WTC11 (cell line): ENCODE data around the gene RAB3IL1. TPM values are rescaled to one million over a fixed set of nuclear protein-coding genes. Genes with fewer than 3 reads are reported as not detected.

Experiments
- ATAC-seq: fragments of 200-7000 bp; cut with Tn5 transposase; 2 replicates; pipeline ENCODE4 v1.10.0; 2021; ENCODE audit warnings: mild to moderate bottlenecking, moderate library complexity
- CTCF ChIA-PET: fragments of 300-600 bp; sonication (Branson Sonifier 250); formaldehyde crosslinking; loops from one replicate; lab custom pipeline; 2021; ENCODE audit warnings: antibody characterized with exemption; lab: Charles Lee
- POLR2A ChIA-PET: fragments of 350-600 bp; sonication (Branson Sonifier 250); formaldehyde crosslinking; loops from one replicate; lab custom pipeline; 2021; ENCODE audit warnings: antibody characterized with exemption; lab: Charles Lee
- DNase-seq: peaks from one replicate; pipeline ENCODE4 v3.0.0; 2021; ENCODE audit warnings: low spot score
- H3K27ac Mint-ChIP-seq: 2 replicates; pipeline ENCODE4 v1.8.0; 2021; ENCODE audit warnings: mixed read lengths
- H3K27me3 Mint-ChIP-seq: 2 replicates; pipeline ENCODE4 v1.8.0; 2021; ENCODE audit warnings: low read depth, mild to moderate bottlenecking, moderate library complexity, mixed read lengths
- H3K36me3 Mint-ChIP-seq: 2 replicates; pipeline ENCODE4 v1.8.0; 2021; ENCODE audit warnings: mixed read lengths
- H3K4me1 Mint-ChIP-seq: 2 replicates; pipeline ENCODE4 v1.8.0; 2022; ENCODE audit warnings: mixed read lengths
- H3K4me3 Mint-ChIP-seq: 2 replicates; pipeline ENCODE4 v1.8.0; 2021; ENCODE audit warnings: mild to moderate bottlenecking, moderate library complexity, mixed read lengths
- H3K9me3 Mint-ChIP-seq: 2 replicates; pipeline ENCODE4 v1.8.0; 2021; ENCODE audit warnings: mixed read lengths
- EMX1 ChIP-seq: fragments of 250-450 bp; sonication (Bioruptor Pico); IDR thresholded peaks from 2 replicates; pipeline ENCODE4 v1.8.0; 2021; ENCODE audit warnings: mild to moderate bottlenecking
- ESRRA ChIP-seq: sonication (generic); formaldehyde crosslinking; IDR thresholded peaks from 2 replicates; pipeline ENCODE4 v1.8.1; 2022; ENCODE audit warnings: mild to moderate bottlenecking, missing genetic modification reagents, borderline replicate concordance
- FOXJ3 ChIP-seq: sonication (generic); formaldehyde crosslinking; IDR thresholded peaks from 2 replicates; pipeline ENCODE4 v1.9.0; 2021; ENCODE audit warnings: missing genetic modification reagents, mild to moderate bottlenecking, borderline replicate concordance
- GABPB1 ChIP-seq: sonication (generic); formaldehyde crosslinking; IDR thresholded peaks from 2 replicates; pipeline ENCODE4 v1.8.1; 2023; ENCODE audit warnings: mild to moderate bottlenecking, missing genetic modification reagents
- JAZF1 ChIP-seq: fragments of 250-450 bp; sonication (Bioruptor Pico); IDR thresholded peaks from 2 replicates; pipeline ENCODE4 v1.9.0; 2021; ENCODE audit warnings: moderate library complexity, mild to moderate bottlenecking, inconsistent platforms
- NFE2L1 ChIP-seq: sonication (generic); formaldehyde crosslinking; IDR thresholded peaks from 2 replicates; pipeline ENCODE4 v1.8.1; 2023; ENCODE audit warnings: missing genetic modification reagents
- RORB ChIP-seq: fragments of 250-450 bp; sonication (Bioruptor Pico); IDR thresholded peaks from 2 replicates; pipeline ENCODE4 v1.9.0; 2021; ENCODE audit warnings: mild to moderate bottlenecking
- ZNF232 ChIP-seq: sonication (generic); formaldehyde crosslinking; IDR thresholded peaks from 2 replicates; pipeline ENCODE4 v1.8.0; 2022; ENCODE audit warnings: mild to moderate bottlenecking, missing genetic modification reagents
- ZNF671 ChIP-seq: fragments of 250-450 bp; sonication (Bioruptor Pico); IDR thresholded peaks from 2 replicates; pipeline ENCODE4 v1.8.0; 2021; ENCODE audit warnings: mild to moderate bottlenecking
- total RNA-seq: library from RNA; stranded (reverse); gene quantifications from 3 replicates; pipeline ENCODE4 v1.2.3, GENCODE V29; 2021
- TF ChIP-seq, protein P1 (sequence below): sonication (generic); formaldehyde crosslinking; conservative IDR thresholded peaks from 2 replicates; pipeline ENCODE4 v1.8.1; 2023; ENCODE audit warnings: mild to moderate bottlenecking, low read depth, missing genetic modification reagents, moderate library complexity
- TF ChIP-seq, protein P2 (sequence below): sonication (generic); formaldehyde crosslinking; IDR thresholded peaks from 2 replicates; pipeline ENCODE4 v1.8.0; 2022; ENCODE audit warnings: mild to moderate bottlenecking, missing genetic modification reagents
- TF ChIP-seq, protein P3 (sequence below): fragments of 200-600 bp; IDR thresholded peaks from 2 replicates; pipeline ENCODE4 v1.8.0; 2022; ENCODE audit warnings: antibody characterized with exemption
- TF ChIP-seq, protein P4 (sequence below): sonication (generic); formaldehyde crosslinking; IDR thresholded peaks from 2 replicates; pipeline ENCODE4 v1.8.1; 2023; ENCODE audit warnings: mild to moderate bottlenecking, missing genetic modification reagents, moderate library complexity
- TF ChIP-seq, protein P5 (sequence below): sonication (generic); formaldehyde crosslinking; IDR thresholded peaks from 2 replicates; pipeline ENCODE4 v1.8.1; 2022; ENCODE audit warnings: mild to moderate bottlenecking, missing genetic modification reagents, moderate library complexity, borderline replicate concordance
- TF ChIP-seq, protein P6 (sequence below): fragments of 250-450 bp; sonication (Bioruptor Pico); conservative IDR thresholded peaks from 2 replicates; pipeline ENCODE4 v1.9.0; 2021; ENCODE audit warnings: mild to moderate bottlenecking
- TF ChIP-seq, protein P7 (sequence below): fragments of 250-450 bp; sonication (Bioruptor Pico); IDR thresholded peaks from 2 replicates; pipeline ENCODE4 v1.9.0; 2021; ENCODE audit warnings: mild to moderate bottlenecking, borderline replicate concordance

RAB3IL1 gene
- total RNA-seq, 1 experiment from 2014 or later, result 7.2 TPM

DNA sequence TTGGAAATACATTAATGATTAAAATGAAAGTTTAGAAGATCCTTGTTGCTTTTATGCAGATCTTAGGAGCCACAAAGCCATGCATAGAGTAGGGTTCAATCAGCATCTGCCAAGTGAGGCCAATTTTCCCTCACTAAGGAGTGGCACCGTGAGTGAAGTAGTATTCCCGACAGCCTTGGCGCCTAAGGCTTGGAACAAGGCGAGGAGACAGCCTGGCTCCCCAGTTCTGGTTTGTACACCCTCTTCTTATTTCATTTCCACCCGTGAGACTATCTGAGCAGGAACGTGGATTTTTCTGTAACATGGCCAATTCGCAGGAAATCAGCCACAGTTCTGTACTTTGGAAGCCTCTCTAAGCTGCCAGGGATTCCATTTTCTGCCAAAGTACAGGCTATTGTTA lies 66.7 kb downstream of the RAB3IL1 start (continued):
- TF ChIP-seq, protein P1, sequence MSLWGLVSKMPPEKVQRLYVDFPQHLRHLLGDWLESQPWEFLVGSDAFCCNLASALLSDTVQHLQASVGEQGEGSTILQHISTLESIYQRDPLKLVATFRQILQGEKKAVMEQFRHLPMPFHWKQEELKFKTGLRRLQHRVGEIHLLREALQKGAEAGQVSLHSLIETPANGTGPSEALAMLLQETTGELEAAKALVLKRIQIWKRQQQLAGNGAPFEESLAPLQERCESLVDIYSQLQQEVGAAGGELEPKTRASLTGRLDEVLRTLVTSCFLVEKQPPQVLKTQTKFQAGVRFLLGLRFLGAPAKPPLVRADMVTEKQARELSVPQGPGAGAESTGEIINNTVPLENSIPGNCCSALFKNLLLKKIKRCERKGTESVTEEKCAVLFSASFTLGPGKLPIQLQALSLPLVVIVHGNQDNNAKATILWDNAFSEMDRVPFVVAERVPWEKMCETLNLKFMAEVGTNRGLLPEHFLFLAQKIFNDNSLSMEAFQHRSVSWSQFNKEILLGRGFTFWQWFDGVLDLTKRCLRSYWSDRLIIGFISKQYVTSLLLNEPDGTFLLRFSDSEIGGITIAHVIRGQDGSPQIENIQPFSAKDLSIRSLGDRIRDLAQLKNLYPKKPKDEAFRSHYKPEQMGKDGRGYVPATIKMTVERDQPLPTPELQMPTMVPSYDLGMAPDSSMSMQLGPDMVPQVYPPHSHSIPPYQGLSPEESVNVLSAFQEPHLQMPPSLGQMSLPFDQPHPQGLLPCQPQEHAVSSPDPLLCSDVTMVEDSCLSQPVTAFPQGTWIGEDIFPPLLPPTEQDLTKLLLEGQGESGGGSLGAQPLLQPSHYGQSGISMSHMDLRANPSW, result no peak
- no peak for TF ChIP-seq JAZF1 (CRISPR knock-in tag)
- TF ChIP-seq FOXJ3 (CRISPR knock-in tag), result no peak

DNA sequence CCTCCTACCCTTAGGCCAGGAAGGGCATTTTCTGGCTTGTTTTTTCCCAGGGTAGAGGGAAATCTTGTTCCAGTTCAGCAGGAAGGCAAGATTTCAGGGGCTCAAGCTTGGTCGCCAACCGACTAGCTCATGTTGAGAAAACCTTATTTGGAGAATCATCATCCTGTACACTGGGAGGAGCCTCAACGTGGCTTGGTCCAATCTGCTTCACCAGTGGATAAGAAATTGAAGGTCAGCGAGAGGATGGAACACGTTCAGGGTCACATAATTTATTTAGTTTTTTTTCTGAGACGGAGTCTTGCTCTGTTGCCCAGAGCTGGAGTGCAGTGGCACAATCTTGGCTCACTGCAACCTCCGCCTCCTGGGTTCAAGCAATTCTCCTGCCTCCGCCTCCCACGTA lies 68.7 kb downstream of the RAB3IL1 start:
- Mint-ChIP-seq H3K4me1 (peaks cover 3% of the 10 kb centered on the region; the same call in 1 of the 2 replicates), H3K36me3 (peaks cover 83% of the 10 kb centered on the region), H3K27me3 (no peaks in the 10 kb centered on the region), H3K4me3 (no peak overlapping the region), H3K9me3 (no peaks in the 10 kb centered on the region), H3K27ac (0 out of 2 replicates have a peak overlapping the region, but pooled peaks have one; percentile 41)
- CTCF ChIA-PET, result interaction anchor here (1.6 kb wide), 1 partner anchor 52 kb away, joined by 4 read pairs; no protein-coding TSS in a partner anchor
- DNase-seq, result no peak
- POLR2A ChIA-PET, result interaction anchor here (0.7 kb wide), 1 partner anchor 21 kb away, joined by 3 read pairs; no protein-coding TSS in a partner anchor
- ATAC-seq, result no peak
- TF ChIP-seq, protein P2, sequence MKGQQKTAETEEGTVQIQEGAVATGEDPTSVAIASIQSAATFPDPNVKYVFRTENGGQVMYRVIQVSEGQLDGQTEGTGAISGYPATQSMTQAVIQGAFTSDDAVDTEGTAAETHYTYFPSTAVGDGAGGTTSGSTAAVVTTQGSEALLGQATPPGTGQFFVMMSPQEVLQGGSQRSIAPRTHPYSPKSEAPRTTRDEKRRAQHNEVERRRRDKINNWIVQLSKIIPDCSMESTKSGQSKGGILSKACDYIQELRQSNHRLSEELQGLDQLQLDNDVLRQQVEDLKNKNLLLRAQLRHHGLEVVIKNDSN, result no peak
- TF ChIP-seq, protein P3, sequence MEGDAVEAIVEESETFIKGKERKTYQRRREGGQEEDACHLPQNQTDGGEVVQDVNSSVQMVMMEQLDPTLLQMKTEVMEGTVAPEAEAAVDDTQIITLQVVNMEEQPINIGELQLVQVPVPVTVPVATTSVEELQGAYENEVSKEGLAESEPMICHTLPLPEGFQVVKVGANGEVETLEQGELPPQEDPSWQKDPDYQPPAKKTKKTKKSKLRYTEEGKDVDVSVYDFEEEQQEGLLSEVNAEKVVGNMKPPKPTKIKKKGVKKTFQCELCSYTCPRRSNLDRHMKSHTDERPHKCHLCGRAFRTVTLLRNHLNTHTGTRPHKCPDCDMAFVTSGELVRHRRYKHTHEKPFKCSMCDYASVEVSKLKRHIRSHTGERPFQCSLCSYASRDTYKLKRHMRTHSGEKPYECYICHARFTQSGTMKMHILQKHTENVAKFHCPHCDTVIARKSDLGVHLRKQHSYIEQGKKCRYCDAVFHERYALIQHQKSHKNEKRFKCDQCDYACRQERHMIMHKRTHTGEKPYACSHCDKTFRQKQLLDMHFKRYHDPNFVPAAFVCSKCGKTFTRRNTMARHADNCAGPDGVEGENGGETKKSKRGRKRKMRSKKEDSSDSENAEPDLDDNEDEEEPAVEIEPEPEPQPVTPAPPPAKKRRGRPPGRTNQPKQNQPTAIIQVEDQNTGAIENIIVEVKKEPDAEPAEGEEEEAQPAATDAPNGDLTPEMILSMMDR, result no peak
- TF ChIP-seq ESRRA (CRISPR knock-in tag) (no peak), FOXJ3 (CRISPR knock-in tag) (no peak), NFE2L1 (CRISPR knock-in tag) (no peak), RORB (CRISPR knock-in tag) (no peak), ZNF232 (no peak), EMX1 (CRISPR knock-in tag) (no peak), ZNF671 (CRISPR knock-in tag) (no peak), GABPB1 (CRISPR knock-in tag) (no peak)
- TF ChIP-seq, protein P4, sequence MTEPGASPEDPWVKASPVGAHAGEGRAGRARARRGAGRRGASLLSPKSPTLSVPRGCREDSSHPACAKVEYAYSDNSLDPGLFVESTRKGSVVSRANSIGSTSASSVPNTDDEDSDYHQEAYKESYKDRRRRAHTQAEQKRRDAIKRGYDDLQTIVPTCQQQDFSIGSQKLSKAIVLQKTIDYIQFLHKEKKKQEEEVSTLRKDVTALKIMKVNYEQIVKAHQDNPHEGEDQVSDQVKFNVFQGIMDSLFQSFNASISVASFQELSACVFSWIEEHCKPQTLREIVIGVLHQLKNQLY (CRISPR knock-in tag), result no peak
- TF ChIP-seq, protein P5, sequence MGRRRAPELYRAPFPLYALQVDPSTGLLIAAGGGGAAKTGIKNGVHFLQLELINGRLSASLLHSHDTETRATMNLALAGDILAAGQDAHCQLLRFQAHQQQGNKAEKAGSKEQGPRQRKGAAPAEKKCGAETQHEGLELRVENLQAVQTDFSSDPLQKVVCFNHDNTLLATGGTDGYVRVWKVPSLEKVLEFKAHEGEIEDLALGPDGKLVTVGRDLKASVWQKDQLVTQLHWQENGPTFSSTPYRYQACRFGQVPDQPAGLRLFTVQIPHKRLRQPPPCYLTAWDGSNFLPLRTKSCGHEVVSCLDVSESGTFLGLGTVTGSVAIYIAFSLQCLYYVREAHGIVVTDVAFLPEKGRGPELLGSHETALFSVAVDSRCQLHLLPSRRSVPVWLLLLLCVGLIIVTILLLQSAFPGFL, result no peak
- TF ChIP-seq, protein P6, sequence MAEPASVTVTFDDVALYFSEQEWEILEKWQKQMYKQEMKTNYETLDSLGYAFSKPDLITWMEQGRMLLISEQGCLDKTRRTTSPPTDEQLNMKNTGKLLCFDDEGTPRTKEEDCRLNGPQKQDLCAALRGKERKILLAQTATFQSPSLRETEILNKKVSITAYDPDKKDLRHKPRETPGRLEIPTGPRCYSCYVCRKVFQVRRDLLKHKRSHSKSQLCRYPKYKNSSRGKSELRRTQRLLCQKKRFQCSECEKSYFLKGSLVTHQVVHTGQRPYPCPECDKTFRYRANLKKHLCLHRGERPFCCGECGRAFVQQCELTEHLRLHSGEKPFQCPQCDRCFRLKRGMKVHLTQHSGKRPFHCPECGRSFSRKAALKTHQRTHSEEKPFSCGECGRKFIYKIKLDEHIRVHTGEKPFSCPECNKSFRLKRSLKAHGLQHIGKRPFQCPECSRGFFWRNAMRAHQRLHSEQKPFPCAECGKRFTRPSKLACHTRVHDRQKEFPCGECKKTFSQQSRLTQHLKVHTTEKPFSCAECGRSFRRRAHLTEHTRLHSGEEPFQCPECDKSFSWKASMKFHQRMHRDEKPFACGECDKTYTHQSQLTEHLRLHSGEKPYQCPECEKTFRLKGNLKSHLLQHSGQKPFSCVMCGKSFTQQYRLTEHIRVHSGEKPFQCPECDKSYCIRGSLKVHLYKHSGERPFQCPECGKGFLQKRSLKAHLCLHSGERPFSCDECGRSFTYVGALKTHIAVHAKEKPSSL (CRISPR knock-in tag), result no peak
- TF ChIP-seq, protein P7, sequence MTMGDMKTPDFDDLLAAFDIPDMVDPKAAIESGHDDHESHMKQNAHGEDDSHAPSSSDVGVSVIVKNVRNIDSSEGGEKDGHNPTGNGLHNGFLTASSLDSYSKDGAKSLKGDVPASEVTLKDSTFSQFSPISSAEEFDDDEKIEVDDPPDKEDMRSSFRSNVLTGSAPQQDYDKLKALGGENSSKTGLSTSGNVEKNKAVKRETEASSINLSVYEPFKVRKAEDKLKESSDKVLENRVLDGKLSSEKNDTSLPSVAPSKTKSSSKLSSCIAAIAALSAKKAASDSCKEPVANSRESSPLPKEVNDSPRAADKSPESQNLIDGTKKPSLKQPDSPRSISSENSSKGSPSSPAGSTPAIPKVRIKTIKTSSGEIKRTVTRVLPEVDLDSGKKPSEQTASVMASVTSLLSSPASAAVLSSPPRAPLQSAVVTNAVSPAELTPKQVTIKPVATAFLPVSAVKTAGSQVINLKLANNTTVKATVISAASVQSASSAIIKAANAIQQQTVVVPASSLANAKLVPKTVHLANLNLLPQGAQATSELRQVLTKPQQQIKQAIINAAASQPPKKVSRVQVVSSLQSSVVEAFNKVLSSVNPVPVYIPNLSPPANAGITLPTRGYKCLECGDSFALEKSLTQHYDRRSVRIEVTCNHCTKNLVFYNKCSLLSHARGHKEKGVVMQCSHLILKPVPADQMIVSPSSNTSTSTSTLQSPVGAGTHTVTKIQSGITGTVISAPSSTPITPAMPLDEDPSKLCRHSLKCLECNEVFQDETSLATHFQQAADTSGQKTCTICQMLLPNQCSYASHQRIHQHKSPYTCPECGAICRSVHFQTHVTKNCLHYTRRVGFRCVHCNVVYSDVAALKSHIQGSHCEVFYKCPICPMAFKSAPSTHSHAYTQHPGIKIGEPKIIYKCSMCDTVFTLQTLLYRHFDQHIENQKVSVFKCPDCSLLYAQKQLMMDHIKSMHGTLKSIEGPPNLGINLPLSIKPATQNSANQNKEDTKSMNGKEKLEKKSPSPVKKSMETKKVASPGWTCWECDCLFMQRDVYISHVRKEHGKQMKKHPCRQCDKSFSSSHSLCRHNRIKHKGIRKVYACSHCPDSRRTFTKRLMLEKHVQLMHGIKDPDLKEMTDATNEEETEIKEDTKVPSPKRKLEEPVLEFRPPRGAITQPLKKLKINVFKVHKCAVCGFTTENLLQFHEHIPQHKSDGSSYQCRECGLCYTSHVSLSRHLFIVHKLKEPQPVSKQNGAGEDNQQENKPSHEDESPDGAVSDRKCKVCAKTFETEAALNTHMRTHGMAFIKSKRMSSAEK (CRISPR knock-in tag), result no peak
- TF ChIP-seq, protein P1, result no peak
